H1 (cell line): Measurements from ENCODE around the gene SPRYD3.

ENCODE experiments used
- BRCA1 ChIP-seq: IDR thresholded peaks from 2 replicates; pipeline ENCODE4 v1.6.1; 2012; ENCODE audit warnings: low read depth, low read length, improper control_type of control experiment
- CTCF ChIP-seq, 3 experiments: IDR thresholded peaks; 1 replicate in 2 of 3; 2 replicates in 1 of 3; pipeline versions ENCODE4 v1.5.1 to v1.6.1; 2011; ENCODE audit warnings: low read length in 3 of 3, mild to moderate bottlenecking in 3 of 3, inconsistent platforms in 2 of 3, low read depth in 1 of 3, moderate library complexity in 1 of 3; ENCODE audit not compliant: insufficient read depth in 1 of 3; ENCODE audit errors: control extremely low read depth in 1 of 3
- GABPA ChIP-seq: IDR thresholded peaks from 2 replicates; pipeline ENCODE4 v1.6.1; 2011; ENCODE audit warnings: mild to moderate bottlenecking, low read length, moderate library complexity, borderline replicate concordance; ENCODE audit not compliant: insufficient read depth
- JUN ChIP-seq: IDR thresholded peaks from 2 replicates; pipeline ENCODE4 v1.6.1; 2011; ENCODE audit warnings: low read depth, mild to moderate bottlenecking, improper control_type of control experiment, low read length
- POLR2AphosphoS5 ChIP-seq: IDR thresholded peaks from 2 replicates; pipeline ENCODE4 v1.6.1; 2011; ENCODE audit warnings: low read depth, low read length
- RXRA ChIP-seq: IDR thresholded peaks from 2 replicates; pipeline ENCODE4 v1.6.1; 2011; ENCODE audit warnings: low read depth, mild to moderate bottlenecking, low read length, moderate library complexity; ENCODE audit not compliant: insufficient read depth
- SRF ChIP-seq: IDR thresholded peaks from 2 replicates; pipeline ENCODE4 v1.6.1; 2011; ENCODE audit warnings: mild to moderate bottlenecking, low read depth, low read length, moderate library complexity
- SUZ12 ChIP-seq: fragments of 200-600 bp; sonication (generic); IDR thresholded peaks from 2 replicates; pipeline ENCODE4 v1.6.1; 2012; ENCODE audit warnings: mild to moderate bottlenecking, inconsistent platforms, low read length, moderate library complexity, mixed read lengths
- TAF1 ChIP-seq: IDR thresholded peaks from 2 replicates; pipeline ENCODE4 v1.6.1; 2011; ENCODE audit warnings: mild to moderate bottlenecking, low read depth, low read length

DNA sequence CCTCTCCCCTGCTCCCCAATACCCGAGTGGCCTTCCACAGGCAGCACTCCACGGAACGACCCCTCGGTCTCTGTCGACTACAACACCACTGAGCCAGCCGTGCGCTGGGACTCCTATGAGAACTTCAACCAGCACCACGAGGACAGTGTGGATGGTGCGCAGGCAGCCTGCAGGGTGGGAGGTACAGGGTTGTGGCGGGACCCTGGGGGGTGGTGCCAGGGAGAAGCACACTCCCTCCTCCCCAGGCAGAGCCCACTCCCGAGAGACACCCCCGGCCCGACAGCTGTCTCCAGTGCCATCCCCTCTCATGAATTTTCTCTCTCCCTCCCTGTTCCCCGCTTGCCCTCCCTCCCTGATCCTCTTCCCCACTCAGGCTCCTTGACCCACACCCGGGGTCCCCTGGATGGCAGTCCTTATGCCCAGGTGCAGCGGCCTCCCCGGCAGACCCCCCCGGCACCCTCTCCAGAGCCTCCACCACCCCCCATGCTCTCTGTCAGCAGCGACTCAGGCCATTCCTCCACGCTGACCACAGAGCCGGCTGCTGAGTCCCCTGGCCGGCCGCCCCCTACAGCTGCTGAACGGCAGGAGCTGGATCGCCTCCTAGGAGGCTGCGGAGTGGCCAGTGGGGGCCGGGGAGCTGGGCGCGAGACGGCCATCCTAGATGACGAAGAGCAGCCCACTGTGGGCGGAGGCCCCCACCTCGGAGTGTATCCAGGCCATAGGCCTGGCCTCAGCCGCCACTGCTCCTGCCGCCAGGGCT, 20.3 kb downstream of the SPRYD3 start:
- TF ChIP-seq CTCF (IDR thresholded peaks at IDR 0.05; ENCODE audit: control extremely low read depth in 1 of 3, insufficient read depth in 1 of 3, low read depth in 1 of 3, low read length in 3 of 3), result no peak
- TF ChIP-seq POLR2AphosphoS5, result no peak
- no peak for TF ChIP-seq BRCA1
- TF ChIP-seq TAF1, result no peak
- TF ChIP-seq SUZ12, result no peak
- no peak for TF ChIP-seq JUN
- TF ChIP-seq SRF, result no peak
- TF ChIP-seq GABPA, result no peak
- TF ChIP-seq RXRA, result no peak
